Measurements from ENCODE around the gene TTLL11. TPM values are rescaled to one million over a fixed set of nuclear protein-coding genes. Genes with fewer than 3 reads are reported as not detected.

Gene TTLL11
- total RNA-seq, 1 donor from 2014 or later: 4.0 TPM

- DNase-seq (ENCODE audit: low spot score): no peak
- Mint-ChIP-seq H3K4me1 (ENCODE audit: unreplicated experiment) (peaks cover 14% of the 10 kb centered on the region), H3K27me3 (ENCODE audit: unreplicated experiment) (peaks cover 5% of the 10 kb centered on the region), H3K36me3 (ENCODE audit: low read depth, unreplicated experiment) (no peaks in the 10 kb centered on the region), H3K27ac (ENCODE audit: unreplicated experiment) (no peak overlapping the region), H3K9me3 (ENCODE audit: unreplicated experiment) (no peaks in the 10 kb centered on the region), H3K4me3 (ENCODE audit: unreplicated experiment) (no peak overlapping the region)
- TF ChIP-seq CTCF (IDR thresholded peaks at IDR 0.05; ENCODE audit: unreplicated experiment): no peak
Measured at GRCh38 chr9:121865060-121865459, 228.0 kb downstream of the TTLL11 start.

GRCh38 chr9:121863955-121864354 is 229.2 kb downstream of the TTLL11 start:
- no peak for DNase-seq (ENCODE audit: low spot score)
- Mint-ChIP-seq H3K9me3 (ENCODE audit: unreplicated experiment) (no peaks in the 10 kb centered on the region), H3K4me1 (ENCODE audit: unreplicated experiment) (peaks cover 20% of the 10 kb centered on the region), H3K4me3 (ENCODE audit: unreplicated experiment) (no peak overlapping the region), H3K27me3 (ENCODE audit: unreplicated experiment) (peaks cover 5% of the 10 kb centered on the region), H3K36me3 (ENCODE audit: low read depth, unreplicated experiment) (no peaks in the 10 kb centered on the region), H3K27ac (ENCODE audit: unreplicated experiment) (no peak overlapping the region)
- no peak for TF ChIP-seq CTCF (IDR thresholded peaks at IDR 0.05; ENCODE audit: unreplicated experiment)

GRCh38 chr9:121862371-121863332 is 230.5 kb downstream of the TTLL11 start:
- no peak for DNase-seq (ENCODE audit: low spot score)
- Mint-ChIP-seq H3K4me1 (ENCODE audit: unreplicated experiment) (peaks cover 26% of the 10 kb centered on the region), H3K27me3 (ENCODE audit: unreplicated experiment) (peaks cover 5% of the 10 kb centered on the region), H3K4me3 (ENCODE audit: unreplicated experiment) (peak overlapping the region; percentile 28), H3K9me3 (ENCODE audit: unreplicated experiment) (no peaks in the 10 kb centered on the region), H3K27ac (ENCODE audit: unreplicated experiment) (peak overlapping the region; percentile 64), H3K36me3 (ENCODE audit: low read depth, unreplicated experiment) (no peaks in the 10 kb centered on the region)
- no peak for TF ChIP-seq CTCF (IDR thresholded peaks at IDR 0.05; ENCODE audit: unreplicated experiment)

- H3K27ac Mint-ChIP-seq (ENCODE audit: unreplicated experiment): no peak overlapping the region
- H3K4me3 Mint-ChIP-seq (ENCODE audit: unreplicated experiment): no peak overlapping the region
- H3K4me1 Mint-ChIP-seq (ENCODE audit: unreplicated experiment): peaks cover 26% of the 10 kb centered on the region
- no peaks in the 10 kb centered on the region for H3K36me3 Mint-ChIP-seq (ENCODE audit: low read depth, unreplicated experiment)
- H3K9me3 Mint-ChIP-seq (ENCODE audit: unreplicated experiment): no peaks in the 10 kb centered on the region
- no peak for TF ChIP-seq CTCF (IDR thresholded peaks at IDR 0.05; ENCODE audit: unreplicated experiment)
- peak; percentile 49 for DNase-seq (ENCODE audit: low spot score)
- H3K27me3 Mint-ChIP-seq (ENCODE audit: unreplicated experiment): peaks cover 5% of the 10 kb centered on the region
Measured at GRCh38 chr9:121861501-121862180, 231.5 kb downstream of the TTLL11 start.
